GM12865 (cell line): ENCODE measurements around the gene RIT1.
A peak's percentile ranks its signal among the peaks of the same experiment; 100 is the strongest.

Experiments
- DNase-seq: peaks from one replicate; pipeline ENCODE4 v3.0.0; 2010; ENCODE audit warnings: low read depth
- H3K4me3 ChIP-seq: 2 replicates; pipeline ENCODE4 v1.5.1; 2011; ENCODE audit warnings: mild to moderate bottlenecking, low read depth, low read length, control low read depth
- CTCF ChIP-seq: IDR thresholded peaks from 2 replicates; pipeline ENCODE4 v1.5.1; 2011; ENCODE audit warnings: low read length, control low read depth, low read depth, inconsistent platforms; ENCODE audit not compliant: insufficient read depth; ENCODE audit errors: missing control alignments

RIT1 gene

GRCh38 chr1:155882235-155882634 lies 28.9 kb downstream of the RIT1 start:
- H3K4me3 ChIP-seq, result no peak overlapping the region
- DNase-seq, result peak; percentile 34
- TF ChIP-seq CTCF, result no peak

- TF ChIP-seq CTCF, result no peak
- no peak for DNase-seq
- no peak overlapping the region for H3K4me3 ChIP-seq
Measured at GRCh38 chr1:155880950-155881349, 30.2 kb downstream of the RIT1 start.

DNA sequence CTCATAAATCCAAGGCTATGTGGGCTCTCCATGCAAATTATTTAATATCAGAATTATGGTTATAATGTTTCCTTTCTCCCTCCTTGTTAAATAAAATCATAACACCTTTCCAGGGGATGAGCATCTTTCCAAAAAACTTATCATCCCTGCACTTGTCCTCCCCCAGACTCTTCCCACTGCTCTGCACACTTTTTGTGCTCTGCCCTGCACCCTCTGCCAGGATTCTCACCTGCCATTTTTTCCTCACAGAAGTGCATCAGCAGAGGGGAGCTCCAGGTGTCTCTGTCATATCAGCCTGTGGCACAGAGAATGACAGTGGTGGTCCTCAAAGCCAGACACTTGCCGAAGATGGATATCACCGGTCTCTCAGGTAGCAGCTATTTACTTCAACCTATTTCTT lies 30.9 kb downstream of the RIT1 start:
- DNase-seq, result no peak
- no peak overlapping the region for H3K4me3 ChIP-seq
- no peak for TF ChIP-seq CTCF

DNA sequence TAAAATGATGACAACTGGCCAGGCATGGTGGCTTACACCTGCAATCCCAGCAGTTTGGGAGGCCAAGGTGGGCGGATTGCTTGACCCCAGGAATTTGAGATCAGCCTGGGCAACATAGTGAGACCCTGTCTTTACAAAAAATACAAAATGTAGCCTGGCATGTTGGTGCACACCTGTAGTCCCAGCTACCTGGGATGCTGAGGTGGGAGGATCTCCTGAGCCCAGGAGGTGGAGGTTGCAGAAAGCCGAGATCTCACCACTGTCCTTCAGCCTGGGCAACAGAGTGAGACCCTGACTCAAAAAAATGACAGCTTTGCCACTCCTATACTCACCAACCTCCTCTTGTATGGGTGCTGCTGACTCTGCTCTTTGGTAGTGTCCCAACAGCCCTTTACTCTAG lies 33.2 kb downstream of the RIT1 start:
- DNase-seq, result no peak
- no peak overlapping the region for H3K4me3 ChIP-seq
- no peak for TF ChIP-seq CTCF

GRCh38 chr1:155873860-155874259 lies 37.3 kb downstream of the RIT1 start:
- H3K4me3 ChIP-seq, result no peak overlapping the region
- no peak for TF ChIP-seq CTCF
- DNase-seq, result no peak

DNA sequence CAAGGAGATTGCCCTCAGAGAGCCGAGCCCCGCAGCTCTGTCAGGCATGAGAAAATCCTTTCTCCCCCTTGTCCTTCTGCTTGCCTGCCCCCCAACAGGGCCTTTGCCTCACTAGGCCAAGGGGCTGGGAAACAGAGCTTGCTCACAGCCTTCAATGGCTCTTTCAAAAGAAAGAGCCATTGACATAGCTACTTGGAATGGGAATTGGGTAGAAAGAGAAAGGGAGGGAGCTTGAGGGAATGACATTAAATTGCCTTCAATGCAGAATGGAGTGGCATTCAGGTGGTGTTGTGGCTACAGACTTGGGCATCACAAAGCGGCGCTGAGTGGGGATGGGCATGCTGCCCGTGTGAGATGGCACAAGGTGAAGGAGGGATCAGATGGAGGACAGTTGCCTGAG lies 38.6 kb downstream of the RIT1 start:
- no peak for DNase-seq
- no peak for TF ChIP-seq CTCF
- no peak overlapping the region for H3K4me3 ChIP-seq

DNA sequence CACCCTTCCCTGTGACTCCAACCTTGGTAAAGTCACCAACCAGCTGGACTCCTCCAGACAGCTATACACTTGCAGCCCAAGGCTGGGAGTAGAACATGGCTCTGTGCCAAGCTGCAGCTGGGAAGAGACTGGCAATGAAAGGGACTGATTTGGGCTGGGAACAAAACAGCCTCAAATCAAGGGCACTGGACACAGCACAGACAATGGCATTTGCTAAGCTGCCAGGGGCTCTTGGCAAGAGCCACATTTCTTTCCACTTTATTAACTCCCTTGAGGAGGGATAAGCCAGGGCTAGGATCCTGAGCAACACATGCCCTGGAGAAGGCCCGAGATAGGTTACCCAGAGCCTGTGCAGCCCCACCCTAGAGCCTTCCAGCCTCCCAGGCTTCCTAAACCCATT lies 39.8 kb downstream of the RIT1 start:
- TF ChIP-seq CTCF, result no peak
- H3K4me3 ChIP-seq, result no peak overlapping the region

More for the DNA sequence above, 39.8 kb downstream of the RIT1 start:
- DNase-seq, result no peak
